HG03439 (cell line): Measurements from ENCODE around the gene TANGO2.

Experiments used
- ATAC-seq: cut with Tn5 transposase; IDR thresholded peaks from one replicate; pipeline ENCODE4 v1.9.1; 2021; ENCODE audit warnings: mild to moderate bottlenecking, moderate library complexity; ENCODE audit not compliant: unreplicated experiment

Gene TANGO2

GRCh38 chr22:20113551-20114310 lies 92.8 kb downstream of the TANGO2 start:
- no peak for ATAC-seq

- ATAC-seq = no peak
Measured at GRCh38 chr22:20114506-20115475, 93.9 kb downstream of the TANGO2 start.

- no peak for ATAC-seq
Measured at GRCh38 chr22:20115691-20116375, 94.9 kb downstream of the TANGO2 start, which contains the start of gene RANBP1. RANBP1 (plus strand) TSS chr22:20116104; CDS start chr22:20116185, 81 bp downstream.

GRCh38 chr22:20116376-20116950 lies 95.6 kb downstream of the TANGO2 start:
- no peak for ATAC-seq
